A673 (cell line): Measurements from ENCODE around the gene NCEH1. TPM values are rescaled to one million over a fixed set of nuclear protein-coding genes. Genes with fewer than 3 reads are reported as not detected.

Experiments
- BruUV-seq: library from RNA; stranded (reverse); fragments of 400-500 nt; replicated peaks from 2 replicates; lab custom pipeline; 2021; lab: Mats Ljungman, UMichigan
- CTCF ChIA-PET: fragments of 300-600 bp; sonication (Branson Sonifier 250); formaldehyde crosslinking; loops from one replicate; lab custom pipeline; 2022; ENCODE audit warnings: antibody characterized with exemption; lab: Charles Lee
- POLR2A ChIA-PET: fragments of 300-600 bp; sonication (Branson Sonifier 250); formaldehyde crosslinking; loops from one replicate; lab custom pipeline; 2022; ENCODE audit warnings: antibody characterized with exemption; ENCODE audit not compliant: low non-redundant PET; lab: Charles Lee
- DNase-seq: peaks from one replicate; pipeline ENCODE4 v3.0.0-alpha.2; 2015; ENCODE audit warnings: low spot score
- H3K27ac ChIP-seq: fragments of 200-600 bp; sonication (generic); 2 replicates; pipeline ENCODE4 v1.5.1; 2016; ENCODE audit warnings: mixed run types, low read depth, mild to moderate bottlenecking, mixed read lengths, antibody characterized with exemption, low read length; ENCODE audit not compliant: poor library complexity, severe bottlenecking
- H3K27me3 ChIP-seq: fragments of 200-600 bp; sonication (generic); replicated peaks from 2 replicates; pipeline ENCODE4 v1.6.1; 2017; ENCODE audit warnings: mixed run types, low read depth, mild to moderate bottlenecking, mixed read lengths, antibody characterized with exemption, low read length; ENCODE audit not compliant: insufficient read depth, poor library complexity
- H3K36me3 ChIP-seq: fragments of 200-600 bp; sonication (generic); 2 replicates; pipeline ENCODE4 v1.6.1; 2016; ENCODE audit warnings: mixed run types, mild to moderate bottlenecking, mixed read lengths, antibody characterized with exemption, low read length; ENCODE audit not compliant: insufficient read depth, poor library complexity, severe bottlenecking
- H3K4me1 ChIP-seq: fragments of 200-600 bp; sonication (generic); 2 replicates; pipeline ENCODE4 v1.6.1; 2017; ENCODE audit warnings: mixed run types, mild to moderate bottlenecking, mixed read lengths, antibody characterized with exemption, low read length; ENCODE audit not compliant: insufficient read depth, poor library complexity, severe bottlenecking
- H3K4me3 ChIP-seq: fragments of 200-600 bp; sonication (generic); 2 replicates; pipeline ENCODE4 v1.5.1; 2016; ENCODE audit warnings: low read depth, mixed run types, mild to moderate bottlenecking, mixed read lengths, low read length; ENCODE audit not compliant: poor library complexity, severe bottlenecking
- H3K9me3 ChIP-seq: fragments of 200-600 bp; sonication (generic); 2 replicates; pipeline ENCODE4 v1.6.1; 2016; ENCODE audit warnings: mixed run types, low read depth, mild to moderate bottlenecking, mixed read lengths, antibody characterized with exemption, low read length; ENCODE audit not compliant: poor library complexity, severe bottlenecking
- CTCF ChIP-seq: fragments of 300-800, 200-600 bp; sonication (generic); conservative IDR thresholded peaks from 2 replicates; pipeline ENCODE4 v1.5.1; 2017; ENCODE audit warnings: low read depth, mild to moderate bottlenecking, antibody characterized with exemption, low read length, moderate library complexity, mixed read lengths
- EZH2 ChIP-seq: fragments of 200-600 bp; sonication (generic); IDR thresholded peaks from 2 replicates; pipeline ENCODE4 v1.6.1; 2017; ENCODE audit warnings: borderline replicate concordance, low read depth, mild to moderate bottlenecking, mixed read lengths, antibody characterized with exemption, low read length; ENCODE audit not compliant: poor library complexity, severe bottlenecking
- intact Hi-C: fragments of 100-400 bp; cut with micrococcal nuclease; formaldehyde crosslinking; loops from one replicate; pipeline ENCODE4 v1.10.0; 2022; ENCODE audit not compliant: unreplicated experiment
- total RNA-seq: library from RNA; stranded (reverse); gene quantifications from 2 replicates; pipeline ENCODE4 v1.2.3, GENCODE V29; 2021

The NCEH1 gene
- total RNA-seq, 1 experiment from 2014 or later: 3.5 TPM

GRCh38 chr3:172629470-172629869, 81.4 kb downstream of the NCEH1 start:
- ChIA-PET CTCF (no interaction called here), POLR2A (no interaction called here)
- Histone ChIP-seq H3K4me3 (no peak overlapping the region), H3K27ac (no peak overlapping the region), H3K4me1 (no peaks in the 10 kb centered on the region), H3K9me3 (no peaks in the 10 kb centered on the region), H3K27me3 (no peaks in the 10 kb centered on the region), H3K36me3 (no peaks in the 10 kb centered on the region)
- DNase-seq: no peak
- intact Hi-C loops: no loop called here
- no peak for TF ChIP-seq EZH2
- no peak for TF ChIP-seq CTCF
- no TSS peak for BruUV-seq

- no TSS peak for BruUV-seq
- POLR2A ChIA-PET: no interaction called here
- DNase-seq: no peak
These were observed 83.6 kb downstream of the NCEH1 start for GRCh38 chr3:172627057-172627809.

GRCh38 chr3:172626021-172626640, 84.7 kb downstream of the NCEH1 start:
- Histone ChIP-seq H3K9me3 (no peaks in the 10 kb centered on the region), H3K4me1 (no peaks in the 10 kb centered on the region), H3K36me3 (no peaks in the 10 kb centered on the region), H3K27me3 (no peaks in the 10 kb centered on the region), H3K4me3 (no peak overlapping the region), H3K27ac (no peak overlapping the region)
- POLR2A ChIA-PET: no interaction called here
- intact Hi-C loops: no loop called here
- DNase-seq: no peak
- CTCF ChIA-PET: interaction anchor here (0.6 kb wide), 1 partner anchor 23 kb away, joined by 6 read pairs; no protein-coding TSS in a partner anchor
- TF ChIP-seq CTCF (no peak), EZH2 (no peak)
- no TSS peak for BruUV-seq

More at GRCh38 chr3:172627057-172627809, 83.6 kb downstream of the NCEH1 start:
- intact Hi-C loops: no loop called here
- TF ChIP-seq CTCF: no peak
- no peak for TF ChIP-seq EZH2
- Histone ChIP-seq H3K27me3 (no peaks in the 10 kb centered on the region), H3K4me3 (no peak overlapping the region), H3K4me1 (no peaks in the 10 kb centered on the region), H3K27ac (no peak overlapping the region), H3K9me3 (no peaks in the 10 kb centered on the region), H3K36me3 (no peaks in the 10 kb centered on the region)
- CTCF ChIA-PET: no interaction called here
